Measurements from ENCODE around the gene ASGR1. TPM values are rescaled to one million over a fixed set of nuclear protein-coding genes. Genes with fewer than 3 reads are reported as not detected.
A peak's percentile ranks its signal among the peaks of the same experiment; 100 is the strongest.

The ASGR1 gene
- total and polyA plus RNA-seq, 2 donors (not counting 1 experiment from before 2014, with no cell fraction given) = 0.32 to 0.43 TPM

GRCh38 chr17:7215136-7215638, 36.0 kb upstream of the ASGR1 start:
- Histone ChIP-seq H3K4me1 (ENCODE audit: control insufficient read depth in 2 of 2, insufficient read depth in 2 of 2, low read length in 2 of 2) (peaks cover 26 to 53% of the 10 kb centered on the region in 2 donors), H3K9me3 (ENCODE audit: control extremely low read depth in 1 of 3, control insufficient read depth in 2 of 3, insufficient read depth in 1 of 3, low read length in 2 of 3) (no peaks in the 10 kb centered on the region), H3K4me3 (ENCODE audit: control extremely low read depth in 1 of 5, extremely low read depth in 1 of 5, insufficient read depth in 1 of 5, low read depth in 2 of 5, low read length in 4 of 5) (peak overlapping the region in 4 of 5 experiments; percentile 39 to 66 (median 55)), H3K27ac (ENCODE audit: low read length in 2 of 2) (peak overlapping the region; percentile 77 to 90), H3K79me2 (ENCODE audit: control insufficient read depth, insufficient read depth, low read length) (peaks cover 7% of the 10 kb centered on the region), H3K4me2 (replicated peaks; ENCODE audit: low read depth, low read length, poor library complexity, severe bottlenecking) (peak overlapping the region; percentile 86), H2AFZ (ENCODE audit: insufficient read depth, low read depth, low read length, poor library complexity, severe bottlenecking) (peak overlapping the region; percentile 53), H3K9ac (ENCODE audit: low read length) (peak overlapping the region; percentile 66), H3K36me3 (replicated peaks in 1 of 2; ENCODE audit: control extremely low read depth in 1 of 2, control insufficient read depth in 1 of 2, extremely low read depth in 1 of 2, insufficient read depth in 2 of 2, low read length in 1 of 2) (no peaks in the 10 kb centered on the region), H3K27me3 (replicated peaks in 1 of 4; ENCODE audit: control extremely low read depth in 1 of 4, control insufficient read depth in 3 of 4, insufficient read depth in 4 of 4, low read length in 3 of 4) (peaks cover 0 to 4% (median 0%) of the 10 kb centered on the region in 4 experiments), H4K20me1 (ENCODE audit: control insufficient read depth, insufficient read depth, low read length, poor library complexity, severe bottlenecking) (no peaks in the 10 kb centered on the region)
- DNase-seq = no peak
- TF ChIP-seq EZH2 (IDR thresholded peaks at IDR 0.05; ENCODE audit: borderline replicate concordance, insufficient read depth, low read depth, low read length, poor library complexity, severe bottlenecking) (no peak), CTCF (IDR thresholded peaks at IDR 0.05) (no peak)
- intact Hi-C loops (cut with micrococcal nuclease) = loop anchor here (2.0 kb wide), 3 partner anchors 92 to 472 kb away; partner anchors contain the start of genes EIF5A, TMEM256 and TP53
- Mint-ChIP-seq H3K9me3 (ENCODE audit: insufficient read depth) (no peaks in the 10 kb centered on the region), H3K27me3 (peaks cover 2% of the 10 kb centered on the region), H3K27ac (peak overlapping the region; percentile 99), H3K4me1 (peaks cover 53% of the 10 kb centered on the region), H3K4me3 (peak overlapping the region; percentile 97)
- ChIA-PET CTCF (interaction anchor here (1.9 to 2.3 kb wide), 2 partner anchors 81 to 169 kb away, joined by 5 to 7 read pairs; no protein-coding TSS in a partner anchor), POLR2A (interaction anchor here (1.0 to 9.1 kb wide), 2 partner anchors 22 to 114 kb away, joined by 3 to 157 read pairs; partner anchors contain the start of genes DVL2, GABARAP and PHF23)
- WGBS (ENCODE audit: insufficient coverage) = 37% methylated on average over 3 of the region's 9 CpGs
- no peak for ATAC-seq (ENCODE audit: low read depth)
